Lung microvascular endothelial cell (primary cell): ENCODE data around the gene KLRC2. TPM values are rescaled to one million over a fixed set of nuclear protein-coding genes. Genes with fewer than 3 reads are reported as not detected.

Experiments
- total RNA-seq: library from RNA; depleted of rRNA; stranded (reverse); fragments of >200 nt; gene quantifications from 2 replicates; pipeline ENCODE4 v1.2.1, GENCODE V29; 2014

KLRC2 gene
- total RNA-seq, 1 donor from 2014 or later = not detected

Other genes with a start within 250 kb of the KLRC2 start
- gene GABARAPL1, start 223.1 kb downstream of the KLRC2 start, total RNA-seq = 72.4 and 159 TPM in 2 replicates
- under 0.01 and 0.20 TPM in 2 replicates for gene KLRD1, start 128.1 kb downstream of the KLRC2 start, total RNA-seq
- gene KLRK1, start 46.0 kb downstream of the KLRC2 start, total RNA-seq = not detected in 2 replicates
- not detected in 2 replicates for gene KLRC4, start 26.3 kb downstream of the KLRC2 start, total RNA-seq
- gene KLRC3, start 15.4 kb downstream of the KLRC2 start, total RNA-seq = not detected in 2 replicates
- not detected in 2 replicates for gene KLRC1, start 17.4 kb upstream of the KLRC2 start, total RNA-seq
- gene EIF2S3B, start 69.9 kb upstream of the KLRC2 start, total RNA-seq = 0.60 and 7.8 TPM in 2 replicates
- 6.1 and 13.5 TPM in 2 replicates for gene MAGOHB, start 177.6 kb upstream of the KLRC2 start, total RNA-seq
- gene STYK1, start 238.0 kb upstream of the KLRC2 start, total RNA-seq = 4.2 and 8.1 TPM in 2 replicates